GM21423 (cell line): ENCODE data around the gene TF.
"Not testable (repeated sequence)": the region's sequence is repeated elsewhere in the genome, so short reads cannot be mapped to it uniquely, and the experiment has no call there.

ENCODE experiments used
- ATAC-seq: cut with Tn5 transposase; IDR thresholded peaks from one replicate; pipeline ENCODE4 v1.9.1; 2021; ENCODE audit warnings: mild to moderate bottlenecking, moderate library complexity; ENCODE audit not compliant: unreplicated experiment

Gene TF

GRCh38 chr3:133745981-133746711 lies at the start of gene TF:
TF (plus strand) TSS chr3:133746393; CDS start chr3:133746441, 48 bp downstream.
- no peak for ATAC-seq

- ATAC-seq: no peak
Observed at GRCh38 chr3:133697960-133698359, 48.2 kb upstream of the TF start.

GRCh38 chr3:133699467-133699866 lies 46.7 kb upstream of the TF start:
- no peak for ATAC-seq

GRCh38 chr3:133699903-133700302 lies 46.3 kb upstream of the TF start:
- ATAC-seq: no peak

GRCh38 chr3:133700351-133700750 lies 45.8 kb upstream of the TF start:
- ATAC-seq: no peak

- no peak for ATAC-seq
Observed at GRCh38 chr3:133701435-133702358, 44.5 kb upstream of the TF start.

DNA sequence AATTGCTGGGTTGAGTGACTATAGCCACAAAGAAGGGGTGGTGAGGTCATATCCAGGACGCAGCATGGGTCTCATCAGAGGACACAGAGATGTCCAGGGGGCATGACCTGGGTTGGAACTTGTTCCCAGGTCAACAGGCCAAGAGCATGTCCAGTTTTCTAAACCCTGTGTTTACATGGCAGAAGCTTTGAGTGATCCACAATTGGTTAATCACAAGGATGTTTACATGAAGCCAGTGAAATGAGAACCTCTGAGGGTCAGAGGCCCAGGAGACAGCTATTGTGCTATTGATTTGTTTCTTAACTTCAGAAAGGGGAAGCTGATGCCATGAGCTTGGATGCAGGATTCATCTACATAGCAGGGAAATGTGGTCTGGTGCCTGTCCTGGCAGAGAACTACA lies 42.3 kb upstream of the TF start:
- ATAC-seq: no peak

DNA sequence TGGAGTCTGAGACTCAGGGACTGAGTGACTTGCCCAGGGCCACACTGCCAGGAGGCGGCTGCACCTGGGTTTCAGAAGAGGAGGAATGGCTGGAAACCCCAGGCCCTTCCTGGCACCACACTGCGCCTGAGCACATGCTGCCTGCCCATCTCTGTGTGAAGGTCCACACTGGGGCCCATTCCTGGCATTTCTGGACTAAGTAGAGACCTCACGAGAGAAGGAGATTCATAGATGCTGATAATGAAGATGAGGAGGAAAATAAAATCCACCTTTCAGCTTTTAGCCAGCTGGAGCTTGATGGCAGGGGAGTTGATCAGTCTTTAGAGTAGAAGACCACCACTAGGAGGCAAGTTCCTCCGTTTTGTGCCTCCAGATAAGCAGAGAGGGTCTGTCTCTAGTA lies 40.2 kb upstream of the TF start:
- ATAC-seq: no peak

- ATAC-seq: no peak
Observed at GRCh38 chr3:133709139-133709750, 36.9 kb upstream of the TF start.

- no peak for ATAC-seq
Observed at GRCh38 chr3:133711013-133711412, 35.2 kb upstream of the TF start.

GRCh38 chr3:133712017-133712416 lies 34.2 kb upstream of the TF start:
- no peak for ATAC-seq

DNA sequence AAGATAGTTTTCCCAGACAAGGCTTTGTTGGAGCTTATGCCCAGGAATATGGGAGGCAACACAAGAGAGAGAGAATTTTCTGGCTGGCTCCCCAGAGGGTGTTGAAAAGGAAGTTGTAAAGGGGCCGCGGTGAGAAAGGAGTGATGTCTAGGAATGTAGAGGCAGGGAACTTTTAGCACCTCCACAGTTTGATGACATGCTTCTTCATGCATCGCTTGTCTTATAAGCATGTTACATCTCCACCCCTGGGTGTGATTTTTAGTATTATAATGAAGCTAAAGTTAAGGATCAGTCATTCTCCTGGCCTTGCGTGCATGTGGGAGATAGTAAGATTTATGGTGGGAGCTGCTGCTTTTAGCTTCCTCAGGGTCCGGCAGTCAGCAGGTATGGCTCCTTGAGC lies 32.8 kb upstream of the TF start:
- ATAC-seq: no peak

- no peak for ATAC-seq
Observed at GRCh38 chr3:133717424-133717823, 28.8 kb upstream of the TF start.

DNA sequence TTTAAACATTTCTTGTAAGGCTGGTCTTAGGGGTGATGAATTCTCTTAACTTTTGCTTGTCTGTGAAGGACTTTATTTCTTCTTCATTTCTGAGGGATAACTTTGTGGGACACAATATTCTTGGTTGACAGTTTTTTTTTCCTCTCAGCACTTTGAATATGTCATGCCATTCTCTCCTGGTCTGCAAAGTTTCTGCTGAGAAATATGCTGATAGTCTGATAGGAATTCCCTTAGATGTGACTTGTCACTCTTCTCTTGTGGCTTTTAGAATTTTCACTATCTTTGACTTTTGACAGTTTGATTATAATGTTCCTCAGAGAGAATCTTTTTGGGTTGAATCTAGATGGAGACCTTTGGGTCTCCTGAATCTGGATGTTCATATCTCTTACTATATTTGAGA lies 23.3 kb upstream of the TF start:
- ATAC-seq: no peak

GRCh38 chr3:133730993-133731392 lies 15.2 kb upstream of the TF start:
- ATAC-seq: no peak

DNA sequence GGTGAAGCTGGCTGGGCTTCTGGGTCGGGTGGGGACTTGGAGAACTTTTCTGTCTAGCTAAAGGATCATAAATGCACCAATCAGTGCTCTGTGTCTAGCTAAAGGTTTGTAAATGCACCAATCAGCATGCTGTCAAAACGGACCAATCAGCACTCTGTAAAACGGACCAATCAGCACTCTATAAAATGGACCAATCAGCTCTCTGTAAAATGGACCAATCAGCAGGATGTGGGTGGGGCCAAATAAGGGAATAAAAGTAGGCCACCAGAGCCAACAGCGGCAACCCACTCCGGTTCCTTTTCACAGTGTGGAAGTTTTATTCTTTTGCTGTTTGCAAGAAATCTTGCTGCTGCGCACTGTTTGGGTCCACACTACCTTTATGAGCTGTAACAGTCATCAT lies 14.0 kb upstream of the TF start:
- not testable (repeated sequence) for ATAC-seq

DNA sequence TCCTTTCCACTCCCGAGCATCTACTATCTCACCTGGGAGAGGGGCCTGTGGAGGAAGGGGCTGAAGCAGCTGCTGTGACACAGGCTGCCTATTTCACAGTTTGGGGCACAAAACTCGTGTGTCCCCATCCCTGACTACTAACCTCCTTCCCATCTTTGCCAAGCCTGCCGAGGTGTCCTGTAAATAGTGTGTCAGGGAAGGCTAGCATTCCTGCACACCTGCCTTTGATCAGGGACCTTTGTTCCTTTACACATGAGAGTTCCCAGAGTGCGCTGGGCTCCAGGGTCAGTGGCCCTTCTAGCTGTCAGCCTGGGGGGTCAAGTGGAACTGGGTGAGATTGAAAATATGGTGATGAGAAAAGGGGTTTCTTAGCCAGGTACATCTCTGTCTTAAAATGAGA lies 13.0 kb upstream of the TF start:
- no peak for ATAC-seq

DNA sequence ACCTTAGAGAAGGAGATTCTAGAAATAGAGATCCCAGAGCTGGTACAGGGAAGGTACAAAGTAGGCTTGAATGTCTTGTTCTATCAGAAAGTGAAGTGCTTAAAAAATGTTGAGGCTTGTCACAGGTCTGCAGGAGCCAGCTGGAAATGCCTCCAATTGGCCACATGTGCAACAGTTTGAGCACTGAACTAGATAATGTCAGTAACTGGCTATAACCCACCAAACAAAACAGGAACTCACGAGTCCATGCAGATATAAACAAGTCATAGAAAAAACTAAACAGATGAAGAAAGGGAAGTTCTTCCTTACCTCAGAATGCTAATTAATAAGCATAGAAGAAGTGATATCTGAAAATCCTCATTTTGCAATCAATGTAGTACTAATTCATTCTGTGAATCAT lies 11.9 kb upstream of the TF start:
- no peak for ATAC-seq

DNA sequence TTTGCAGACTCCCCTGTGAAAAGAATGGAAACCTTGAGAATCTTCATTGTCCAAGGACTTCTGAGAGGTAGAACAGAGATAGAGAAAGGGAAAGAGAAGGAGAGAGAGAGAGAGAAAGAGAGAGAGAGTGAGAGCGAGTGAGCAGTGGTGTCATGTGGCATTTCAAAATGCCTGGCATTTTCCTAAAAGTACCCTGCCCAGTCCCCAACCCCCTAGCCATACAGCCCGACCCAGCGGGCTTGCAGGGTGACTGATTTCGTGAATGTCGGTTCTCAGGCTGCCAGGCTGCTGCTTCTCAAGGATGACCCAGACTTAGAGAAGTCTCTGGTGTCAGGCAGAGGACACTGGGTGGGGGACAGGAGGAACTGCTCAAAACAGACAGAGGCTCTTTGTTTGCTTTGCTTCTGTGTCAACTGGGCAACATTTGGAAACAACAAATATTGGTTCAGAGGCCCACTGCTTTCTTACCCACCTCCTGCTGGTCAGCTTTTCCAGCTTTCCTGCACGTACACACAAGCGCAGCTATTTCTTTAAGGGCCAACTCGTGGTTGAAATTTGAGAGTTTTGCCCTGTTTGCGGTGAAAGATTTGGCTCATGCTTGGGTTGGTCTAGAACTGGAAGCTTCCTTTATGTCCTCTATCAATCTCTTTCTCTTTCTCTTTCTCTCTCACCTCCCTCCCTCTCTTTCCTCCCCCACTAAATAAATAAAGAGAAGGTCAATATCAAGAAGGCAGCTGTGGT lies 3.7 kb upstream of the TF start:
- no peak for ATAC-seq

DNA sequence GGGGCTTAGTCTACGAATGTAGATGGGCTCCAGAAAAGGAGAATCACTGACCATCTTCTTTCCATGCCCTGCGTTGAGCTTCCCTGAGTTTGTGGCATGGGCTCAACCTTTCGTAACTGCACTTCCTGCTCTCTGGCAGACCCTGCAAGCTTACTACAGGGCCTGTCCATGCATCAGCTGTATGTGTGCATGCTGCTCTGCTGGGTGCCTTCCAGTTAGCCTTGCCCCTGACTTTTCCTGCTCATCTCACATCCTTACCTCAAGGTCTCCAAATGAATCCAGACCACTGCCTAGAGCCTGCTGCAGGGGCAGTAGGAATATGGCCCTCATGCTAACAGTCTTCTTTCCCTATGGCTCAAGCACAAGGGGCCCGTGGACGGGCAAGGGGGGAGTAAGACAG lies 2.0 kb upstream of the TF start:
- ATAC-seq: no peak

DNA sequence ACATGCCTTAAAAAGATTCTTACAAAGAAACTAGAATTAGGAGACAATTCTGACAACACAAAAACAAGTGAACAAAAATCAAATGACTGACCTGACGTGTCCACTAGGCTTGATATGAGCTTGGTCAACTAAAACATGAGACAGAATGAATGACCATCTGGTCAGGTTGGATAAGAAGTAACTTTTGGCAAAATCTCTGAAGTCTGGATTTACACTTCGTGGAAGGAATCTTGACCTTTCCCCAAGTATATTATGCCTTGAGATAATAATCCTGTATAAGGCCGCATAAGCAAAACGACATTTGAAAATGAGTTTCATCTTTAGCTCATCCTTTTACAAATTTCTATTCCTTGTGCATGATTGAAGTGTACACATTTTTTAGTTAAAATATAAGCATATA lies 1.1 kb upstream of the TF start:
- ATAC-seq: no peak
